ENCODE results near the gene CFAP97D1.

DNA sequence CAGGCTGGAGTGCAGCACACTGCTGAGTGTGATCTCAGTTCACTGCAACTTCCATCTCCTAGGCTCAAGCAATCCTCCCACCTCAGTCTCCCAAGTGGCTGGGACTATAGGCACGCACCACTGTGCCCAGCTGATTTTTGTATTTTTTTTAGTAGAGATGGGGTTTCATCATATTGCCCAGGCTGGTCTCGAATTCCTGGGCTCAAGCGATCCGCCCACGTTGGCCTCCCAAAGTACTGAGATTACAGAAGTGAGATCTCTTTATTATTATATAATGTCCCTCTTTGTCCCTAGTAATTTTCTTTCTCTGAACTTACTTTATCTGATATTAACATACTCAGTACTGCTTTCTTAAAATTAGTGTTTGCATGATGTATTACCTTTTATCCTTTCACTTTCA lies 8.3 kb downstream of the CFAP97D1 start:
- TF ChIP-seq, protein P1, sequence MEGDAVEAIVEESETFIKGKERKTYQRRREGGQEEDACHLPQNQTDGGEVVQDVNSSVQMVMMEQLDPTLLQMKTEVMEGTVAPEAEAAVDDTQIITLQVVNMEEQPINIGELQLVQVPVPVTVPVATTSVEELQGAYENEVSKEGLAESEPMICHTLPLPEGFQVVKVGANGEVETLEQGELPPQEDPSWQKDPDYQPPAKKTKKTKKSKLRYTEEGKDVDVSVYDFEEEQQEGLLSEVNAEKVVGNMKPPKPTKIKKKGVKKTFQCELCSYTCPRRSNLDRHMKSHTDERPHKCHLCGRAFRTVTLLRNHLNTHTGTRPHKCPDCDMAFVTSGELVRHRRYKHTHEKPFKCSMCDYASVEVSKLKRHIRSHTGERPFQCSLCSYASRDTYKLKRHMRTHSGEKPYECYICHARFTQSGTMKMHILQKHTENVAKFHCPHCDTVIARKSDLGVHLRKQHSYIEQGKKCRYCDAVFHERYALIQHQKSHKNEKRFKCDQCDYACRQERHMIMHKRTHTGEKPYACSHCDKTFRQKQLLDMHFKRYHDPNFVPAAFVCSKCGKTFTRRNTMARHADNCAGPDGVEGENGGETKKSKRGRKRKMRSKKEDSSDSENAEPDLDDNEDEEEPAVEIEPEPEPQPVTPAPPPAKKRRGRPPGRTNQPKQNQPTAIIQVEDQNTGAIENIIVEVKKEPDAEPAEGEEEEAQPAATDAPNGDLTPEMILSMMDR (IDR thresholded peaks at IDR 0.05; ENCODE audit: borderline replicate concordance, extremely low read depth, low read length, poor library complexity, severe bottlenecking), result no peak
- no peak for TF ChIP-seq EZH2 (IDR thresholded peaks at IDR 0.05; ENCODE audit: borderline replicate concordance, low read depth, low read length, severe bottlenecking)

Data from DND-41 (cell line).